ENCODE data around the gene LCTL.
A peak's percentile ranks its signal among the peaks of the same experiment; 100 is the strongest.

The LCTL gene

GRCh38 chr15:66608881-66609280 lies 43.1 kb upstream of the LCTL start:
- no peak for TF ChIP-seq CTCF (IDR thresholded peaks at IDR 0.05; ENCODE audit: low read depth, low read length)

GRCh38 chr15:66608159-66608558 lies 42.4 kb upstream of the LCTL start:
- TF ChIP-seq CTCF (IDR thresholded peaks at IDR 0.05; ENCODE audit: low read depth, low read length) = no peak
- no peak overlapping the region for H3K4me3 ChIP-seq (replicated peaks in 1 of 2; ENCODE audit: low read depth in 2 of 2, low read length in 2 of 2)
- DNase-seq (ENCODE audit: low read depth in 2 of 2) = no peak

More at GRCh38 chr15:66608881-66609280, 43.1 kb upstream of the LCTL start:
- DNase-seq (ENCODE audit: low read depth in 2 of 2) = no peak
- no peak overlapping the region for H3K4me3 ChIP-seq (replicated peaks in 1 of 2; ENCODE audit: low read depth in 2 of 2, low read length in 2 of 2)

- TF ChIP-seq CTCF (IDR thresholded peaks at IDR 0.05; ENCODE audit: low read depth, low read length) = peak; percentile 91
- DNase-seq (ENCODE audit: low read depth in 2 of 2) = peak; percentile 64 to 78
- H3K4me3 ChIP-seq (replicated peaks in 1 of 2; ENCODE audit: low read depth in 2 of 2, low read length in 2 of 2) = no peak overlapping the region
These were observed 37.7 kb upstream of the LCTL start for GRCh38 chr15:66603301-66604179.

- no peak overlapping the region for H3K4me3 ChIP-seq (replicated peaks in 1 of 2; ENCODE audit: low read depth in 2 of 2, low read length in 2 of 2)
- TF ChIP-seq CTCF (IDR thresholded peaks at IDR 0.05; ENCODE audit: low read depth, low read length) = no peak
These were observed 35.7 kb upstream of the LCTL start for GRCh38 chr15:66601521-66601920.

GRCh38 chr15:66600240-66600627 lies 34.4 kb upstream of the LCTL start:
- no peak for DNase-seq (ENCODE audit: low read depth in 2 of 2)
- TF ChIP-seq CTCF (IDR thresholded peaks at IDR 0.05; ENCODE audit: low read depth, low read length) = no peak
- H3K4me3 ChIP-seq (replicated peaks in 1 of 2; ENCODE audit: low read depth in 2 of 2, low read length in 2 of 2) = no peak overlapping the region

More at GRCh38 chr15:66601521-66601920, 35.7 kb upstream of the LCTL start:
- no peak for DNase-seq (ENCODE audit: low read depth in 2 of 2)

- no peak for TF ChIP-seq CTCF (IDR thresholded peaks at IDR 0.05; ENCODE audit: low read depth, low read length)
- no peak for DNase-seq (ENCODE audit: low read depth in 2 of 2)
- no peak overlapping the region for H3K4me3 ChIP-seq (replicated peaks in 1 of 2; ENCODE audit: low read depth in 2 of 2, low read length in 2 of 2)
These were observed 33.9 kb upstream of the LCTL start for GRCh38 chr15:66599536-66600239.

Data from cardiac fibroblast (primary cell).